ENCODE data around the gene PCSK5.

Gene PCSK5

DNA sequence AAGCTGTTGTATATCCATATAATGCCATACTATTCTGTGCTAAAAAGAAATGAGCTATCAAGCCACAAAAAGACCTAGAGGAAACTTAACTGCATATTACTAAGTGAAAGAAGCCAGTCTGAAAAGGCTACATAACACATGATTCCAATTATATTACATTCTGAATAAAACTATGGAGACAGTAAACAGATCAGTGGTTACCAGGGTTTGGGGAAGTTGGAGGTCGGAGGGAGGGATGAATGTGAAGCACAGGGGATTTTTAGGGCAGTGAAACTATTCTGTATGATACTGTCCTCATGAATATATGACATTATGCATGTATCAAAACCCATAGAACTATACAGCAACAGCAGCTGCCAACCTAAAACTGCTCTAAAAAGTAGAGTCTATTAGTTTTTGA lies 509.4 kb downstream of the PCSK5 start:
- TF ChIP-seq, protein P1, sequence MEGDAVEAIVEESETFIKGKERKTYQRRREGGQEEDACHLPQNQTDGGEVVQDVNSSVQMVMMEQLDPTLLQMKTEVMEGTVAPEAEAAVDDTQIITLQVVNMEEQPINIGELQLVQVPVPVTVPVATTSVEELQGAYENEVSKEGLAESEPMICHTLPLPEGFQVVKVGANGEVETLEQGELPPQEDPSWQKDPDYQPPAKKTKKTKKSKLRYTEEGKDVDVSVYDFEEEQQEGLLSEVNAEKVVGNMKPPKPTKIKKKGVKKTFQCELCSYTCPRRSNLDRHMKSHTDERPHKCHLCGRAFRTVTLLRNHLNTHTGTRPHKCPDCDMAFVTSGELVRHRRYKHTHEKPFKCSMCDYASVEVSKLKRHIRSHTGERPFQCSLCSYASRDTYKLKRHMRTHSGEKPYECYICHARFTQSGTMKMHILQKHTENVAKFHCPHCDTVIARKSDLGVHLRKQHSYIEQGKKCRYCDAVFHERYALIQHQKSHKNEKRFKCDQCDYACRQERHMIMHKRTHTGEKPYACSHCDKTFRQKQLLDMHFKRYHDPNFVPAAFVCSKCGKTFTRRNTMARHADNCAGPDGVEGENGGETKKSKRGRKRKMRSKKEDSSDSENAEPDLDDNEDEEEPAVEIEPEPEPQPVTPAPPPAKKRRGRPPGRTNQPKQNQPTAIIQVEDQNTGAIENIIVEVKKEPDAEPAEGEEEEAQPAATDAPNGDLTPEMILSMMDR (conservative IDR thresholded peaks at IDR 0.05; ENCODE audit: low read depth), result no peak
- CTCF ChIA-PET, result interaction anchor here (0.6 kb wide), 1 partner anchor 1080 kb away, joined by 4 read pairs; no protein-coding TSS in a partner anchor
- POLR2A ChIA-PET (ENCODE audit: low non-redundant PET), result no interaction called here
- H3K27ac ChIP-seq, result no peak overlapping the region
- no peak for DNase-seq (ENCODE audit: low spot score)

DNA sequence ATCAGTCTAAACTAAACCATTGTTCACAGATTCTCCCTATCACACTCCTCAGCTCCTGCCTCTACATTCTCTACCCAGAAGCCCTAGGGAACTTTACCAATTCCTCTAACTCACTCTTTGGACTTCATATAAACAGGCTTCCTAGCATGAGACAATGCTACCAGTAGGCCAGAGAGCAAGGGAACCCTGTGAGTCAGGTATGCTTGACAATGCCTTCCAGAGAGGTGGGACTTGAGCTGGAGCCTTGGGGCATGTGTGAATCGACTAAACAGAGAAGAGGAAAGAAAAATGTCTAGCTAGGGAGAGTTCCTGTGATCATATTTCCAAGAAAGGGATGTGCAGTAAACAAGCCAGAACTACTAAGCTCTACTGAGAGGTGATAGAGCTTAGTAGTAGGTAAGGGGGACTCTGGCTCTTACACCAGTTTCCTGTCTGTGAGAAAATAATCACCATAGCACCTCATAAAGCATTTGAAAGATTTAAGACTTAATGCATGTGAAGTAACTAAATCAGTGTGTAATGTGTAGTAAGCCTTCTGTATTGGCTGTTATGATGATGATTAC lies 510.1 kb downstream of the PCSK5 start:
- CTCF ChIA-PET, result interaction anchor here (0.6 kb wide), 1 partner anchor 637 kb away, joined by 6 read pairs; no protein-coding TSS in a partner anchor

DNA sequence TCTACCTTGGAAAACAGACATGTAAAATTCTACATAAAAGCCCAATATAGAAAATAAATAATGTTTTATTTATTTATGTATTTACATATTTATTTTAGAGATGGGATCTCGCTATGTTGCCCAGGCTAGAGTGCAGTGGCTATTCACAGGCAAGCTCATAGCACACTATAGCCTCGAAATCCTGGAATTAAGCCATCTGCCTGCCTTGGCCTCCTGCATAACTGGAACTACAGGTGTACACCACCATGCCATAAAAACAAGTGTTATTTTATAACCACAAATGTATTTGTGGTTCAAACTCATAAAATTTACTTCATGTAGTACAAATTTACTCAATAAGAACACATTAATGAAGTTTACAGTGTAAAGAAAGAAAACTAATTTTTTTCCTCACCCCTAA lies 510.7 kb downstream of the PCSK5 start:
- POLR2A ChIA-PET (ENCODE audit: low non-redundant PET), result no interaction called here
- CTCF ChIA-PET, result no interaction called here
- H3K27ac ChIP-seq, result no peak overlapping the region
- DNase-seq (ENCODE audit: low spot score), result no peak
- TF ChIP-seq, protein P1 (conservative IDR thresholded peaks at IDR 0.05; ENCODE audit: low read depth), result no peak

More for the DNA sequence above, 510.1 kb downstream of the PCSK5 start:
- DNase-seq (ENCODE audit: low spot score), result peak; percentile 22
- TF ChIP-seq, protein P1 (conservative IDR thresholded peaks at IDR 0.05; ENCODE audit: low read depth), result no peak
- H3K27ac ChIP-seq, result no peak overlapping the region
- POLR2A ChIA-PET (ENCODE audit: low non-redundant PET), result no interaction called here

DNA sequence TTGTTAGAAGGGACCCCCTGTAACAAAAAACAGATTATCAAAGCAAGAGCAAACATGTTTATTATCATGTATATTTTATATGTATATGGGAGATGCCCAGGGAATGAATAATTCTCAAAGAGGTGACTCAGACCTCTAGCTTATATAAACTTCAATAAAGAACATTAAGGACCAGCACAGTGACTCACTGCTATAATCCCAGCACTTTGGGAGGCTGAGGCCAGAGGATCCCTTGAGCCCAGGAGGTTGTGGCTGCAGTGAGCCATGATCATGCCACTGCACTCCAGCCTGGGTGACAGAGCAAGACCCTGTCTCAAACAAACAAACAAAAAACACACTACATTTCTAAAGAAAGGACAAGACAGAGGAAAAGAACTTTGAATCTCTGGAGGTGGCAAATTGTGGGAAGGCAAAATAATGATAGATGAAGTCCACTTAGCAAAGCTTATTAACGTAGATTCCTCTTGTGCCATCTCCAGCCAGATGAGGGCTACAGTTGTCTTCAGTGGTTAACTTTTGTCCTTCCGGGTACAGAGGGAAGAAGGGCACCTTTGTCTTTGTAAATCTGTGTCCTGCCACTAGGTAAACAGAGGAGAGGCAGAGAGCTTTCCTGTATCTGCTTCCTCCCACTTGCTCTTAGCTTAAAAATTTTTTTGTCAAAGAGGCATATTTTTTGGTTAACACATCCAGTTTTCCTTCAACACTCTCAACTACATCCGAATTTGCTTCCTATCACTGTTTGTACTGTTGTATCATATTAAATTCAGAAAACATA lies 511.3 kb downstream of the PCSK5 start:
- DNase-seq (ENCODE audit: low spot score), result no peak
- POLR2A ChIA-PET (ENCODE audit: low non-redundant PET), result no interaction called here
- no peak overlapping the region for H3K27ac ChIP-seq
- CTCF ChIA-PET, result interaction anchor here (1.0 kb wide), 1 partner anchor 257 kb away, joined by 3 read pairs; no protein-coding TSS in a partner anchor
- TF ChIP-seq, protein P1 (conservative IDR thresholded peaks at IDR 0.05; ENCODE audit: low read depth), result no peak

DNA sequence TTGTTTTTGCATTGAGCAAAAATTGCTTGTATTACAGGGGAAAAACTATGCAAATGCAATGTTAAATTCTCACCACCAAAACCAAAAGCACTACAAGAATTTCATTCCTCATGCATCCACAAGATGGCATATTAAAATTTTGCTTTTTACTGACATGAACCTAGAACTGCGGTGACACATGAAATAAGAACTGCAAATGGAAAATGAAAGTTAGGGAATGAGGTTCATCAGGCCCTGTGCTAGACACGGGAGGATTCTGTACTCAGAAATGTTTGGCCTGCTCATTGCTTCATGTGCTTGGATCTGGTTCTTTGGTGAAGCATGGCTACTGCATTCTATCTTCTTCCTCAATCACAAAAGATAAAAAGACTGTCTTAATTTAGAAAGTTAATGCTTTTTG lies 512.9 kb downstream of the PCSK5 start:
- CTCF ChIA-PET, result no interaction called here
- TF ChIP-seq, protein P1 (conservative IDR thresholded peaks at IDR 0.05; ENCODE audit: low read depth), result peak; percentile 62
- POLR2A ChIA-PET (ENCODE audit: low non-redundant PET), result no interaction called here
- DNase-seq (ENCODE audit: low spot score), result peak; percentile 54
- no peak overlapping the region for H3K27ac ChIP-seq

DNA sequence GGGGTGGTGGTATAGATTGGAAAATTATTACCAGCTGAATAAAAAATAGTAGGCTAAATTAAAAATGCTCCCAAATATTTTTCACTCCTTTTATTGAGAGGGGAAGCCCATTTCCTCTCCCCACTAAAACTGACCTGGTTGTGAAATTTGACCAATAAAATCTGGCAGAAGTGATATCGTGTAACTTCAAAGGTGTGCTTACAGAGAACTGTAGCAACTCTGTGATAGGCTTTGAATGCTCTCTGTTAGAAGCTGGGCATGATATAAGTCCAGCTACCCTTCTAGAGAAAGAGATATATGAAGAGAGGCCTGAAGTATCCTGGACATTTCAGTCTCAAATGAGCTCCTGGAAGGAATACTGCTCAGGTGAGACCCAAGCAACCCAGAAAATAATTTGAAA lies 513.9 kb downstream of the PCSK5 start:
- no peak overlapping the region for H3K27ac ChIP-seq
- ChIA-PET POLR2A (ENCODE audit: low non-redundant PET) (no interaction called here), CTCF (interaction anchor here (0.6 to 1.1 kb wide), 4 partner anchors 16 to 467 kb away, joined by 3 to 5 read pairs (median 3); no protein-coding TSS in a partner anchor)
- DNase-seq (ENCODE audit: low spot score), result no peak
- TF ChIP-seq, protein P1 (conservative IDR thresholded peaks at IDR 0.05; ENCODE audit: low read depth), result no peak
